Duodenal mucosa (tissue), 2 donors: ENCODE data around the gene AKT1S1.

Experiments
- H3K27ac ChIP-seq: one replicate; pipeline ENCODE4 v1.7.0; 2013; ENCODE audit warnings: low read depth, low read length
- H3K27me3 ChIP-seq, 2 donors: one replicate each; pipeline ENCODE4 v1.7.0; 2013; ENCODE audit warnings: low read length in 2 of 2, control low read depth in 1 of 2; ENCODE audit not compliant: insufficient read depth in 2 of 2, control insufficient read depth in 1 of 2
- H3K36me3 ChIP-seq, 2 donors: one replicate each; pipeline ENCODE4 v1.7.0; 2013; ENCODE audit warnings: low read length in 2 of 2, control low read depth in 1 of 2; ENCODE audit not compliant: insufficient read depth in 2 of 2, control insufficient read depth in 1 of 2
- H3K4me1 ChIP-seq, 2 donors: one replicate each; pipeline ENCODE4 v1.7.0; 2013; ENCODE audit warnings: low read length in 2 of 2, control low read depth in 1 of 2; ENCODE audit not compliant: insufficient read depth in 2 of 2, control insufficient read depth in 1 of 2
- H3K4me3 ChIP-seq, 2 donors: one replicate each; pipeline ENCODE4 v1.7.0; 2013; ENCODE audit warnings: low read length in 2 of 2, low read depth in 1 of 2
- H3K9ac ChIP-seq, 2 donors: one replicate each; pipeline ENCODE4 v1.7.0; 2013; ENCODE audit warnings: low read length in 2 of 2, low read depth in 1 of 2
- H3K9me3 ChIP-seq, 2 donors: one replicate each; pipeline ENCODE4 v1.7.0; 2013; ENCODE audit warnings: low read length in 2 of 2, control low read depth in 1 of 2; ENCODE audit not compliant: control insufficient read depth in 1 of 2

AKT1S1 gene

GRCh38 chr19:49859682-49860335, 17.3 kb downstream of the AKT1S1 start:
- H3K36me3 ChIP-seq = peaks cover 23 to 74% of the 10 kb centered on the region in 2 donors
- no peak overlapping the region for H3K27ac ChIP-seq
- no peak overlapping the region for H3K9ac ChIP-seq
- H3K9me3 ChIP-seq = no peaks in the 10 kb centered on the region
- no peaks in the 10 kb centered on the region for H3K27me3 ChIP-seq
- H3K4me1 ChIP-seq = peaks cover under 1 to 3% of the 10 kb centered on the region in 2 donors
- H3K4me3 ChIP-seq = no peak overlapping the region

GRCh38 chr19:49858088-49858985, 18.8 kb downstream of the AKT1S1 start:
- Histone ChIP-seq H3K36me3 (peaks cover 11 to 59% of the 10 kb centered on the region in 2 donors), H3K27me3 (no peaks in the 10 kb centered on the region), H3K9ac (no peak overlapping the region), H3K4me1 (peaks cover 0 to 13% of the 10 kb centered on the region in 2 donors), H3K27ac (no peak overlapping the region), H3K4me3 (no peak overlapping the region), H3K9me3 (no peaks in the 10 kb centered on the region)

GRCh38 chr19:49857838-49858087, 19.4 kb downstream of the AKT1S1 start:
- H3K4me1 ChIP-seq = peaks cover 2 to 14% of the 10 kb centered on the region in 2 donors
- H3K4me3 ChIP-seq = no peak overlapping the region
- H3K27me3 ChIP-seq = no peaks in the 10 kb centered on the region
- H3K9ac ChIP-seq = no peak overlapping the region
- H3K27ac ChIP-seq = no peak overlapping the region
- peaks cover 11 to 54% of the 10 kb centered on the region in 2 donors for H3K36me3 ChIP-seq
- H3K9me3 ChIP-seq = no peaks in the 10 kb centered on the region

- Histone ChIP-seq H3K4me3 (no peak overlapping the region), H3K4me1 (peaks cover 8 to 19% of the 10 kb centered on the region in 2 donors), H3K9ac (no peak overlapping the region), H3K27me3 (no peaks in the 10 kb centered on the region), H3K36me3 (peaks cover 11 to 54% of the 10 kb centered on the region in 2 donors), H3K27ac (no peak overlapping the region), H3K9me3 (no peaks in the 10 kb centered on the region)
Measured at GRCh38 chr19:49857061-49857837, 19.9 kb downstream of the AKT1S1 start.

- Histone ChIP-seq H3K9ac (no peak overlapping the region), H3K9me3 (no peaks in the 10 kb centered on the region), H3K27ac (no peak overlapping the region), H3K27me3 (no peaks in the 10 kb centered on the region), H3K36me3 (peaks cover 9 to 54% of the 10 kb centered on the region in 2 donors), H3K4me3 (no peak overlapping the region), H3K4me1 (peaks cover 11 to 24% of the 10 kb centered on the region in 2 donors)
Measured at GRCh38 chr19:49856574-49857021, 20.6 kb downstream of the AKT1S1 start.

GRCh38 chr19:49855676-49856573, 21.2 kb downstream of the AKT1S1 start:
- Histone ChIP-seq H3K27ac (no peak overlapping the region), H3K36me3 (peaks cover 6 to 50% of the 10 kb centered on the region in 2 donors)

GRCh38 chr19:49855277-49855675, 21.9 kb downstream of the AKT1S1 start:
- H3K36me3 ChIP-seq = peaks cover 6 to 44% of the 10 kb centered on the region in 2 donors

More at GRCh38 chr19:49855676-49856573, 21.2 kb downstream of the AKT1S1 start:
- H3K4me1 ChIP-seq = peaks cover 11 to 24% of the 10 kb centered on the region in 2 donors
- H3K9me3 ChIP-seq = no peaks in the 10 kb centered on the region
- H3K9ac ChIP-seq = no peak overlapping the region
- H3K4me3 ChIP-seq = no peak overlapping the region
- no peaks in the 10 kb centered on the region for H3K27me3 ChIP-seq

GRCh38 chr19:49854378-49855263, 22.5 kb downstream of the AKT1S1 start:
- H3K4me3 ChIP-seq = no peak overlapping the region
- H3K9ac ChIP-seq = no peak overlapping the region
- H3K4me1 ChIP-seq = peaks cover 15 to 31% of the 10 kb centered on the region in 2 donors
- no peaks in the 10 kb centered on the region for H3K27me3 ChIP-seq
- no peak overlapping the region for H3K27ac ChIP-seq
- peaks cover 2 to 39% of the 10 kb centered on the region in 2 donors for H3K36me3 ChIP-seq
- H3K9me3 ChIP-seq = no peaks in the 10 kb centered on the region

More at GRCh38 chr19:49855277-49855675, 21.9 kb downstream of the AKT1S1 start:
- H3K9ac ChIP-seq = no peak overlapping the region
- no peak overlapping the region for H3K4me3 ChIP-seq
- H3K27me3 ChIP-seq = no peaks in the 10 kb centered on the region
- H3K9me3 ChIP-seq = no peaks in the 10 kb centered on the region
- H3K4me1 ChIP-seq = peaks cover 11 to 25% of the 10 kb centered on the region in 2 donors
- no peak overlapping the region for H3K27ac ChIP-seq
